Measurements from ENCODE around the gene OSTC. TPM values are rescaled to one million over a fixed set of nuclear protein-coding genes. Genes with fewer than 3 reads are reported as not detected.

Gene OSTC
- total and polyA plus RNA-seq, 9 of the 15 experiments (the other 6 are each of a cell fraction or from before 2014, with no cell fraction given) = 112 to 966 (median 235) TPM

GRCh38 chr4:108620101-108620932 is 30.1 kb upstream of the OSTC start, which contains the start of gene RPL34 (continued):
- TF ChIP-seq ZNF449 (CRISPR knock-in tag; IDR thresholded peaks at IDR 0.05) = no peak
- TF ChIP-seq USF1 (CRISPR knock-in tag; IDR thresholded peaks at IDR 0.05) = no peak
- no peak for TF ChIP-seq ZBTB17 (CRISPR knock-in tag; IDR thresholded peaks at IDR 0.05)
- TF ChIP-seq KDM5B (IDR thresholded peaks at IDR 0.05; ENCODE audit: insufficient replicate concordance, low read depth, low read length) = peak; percentile 88
- 0 out of 4 replicates have a peak, but pooled peaks of 1 of the 2 experiments have one; percentile 32 for TF ChIP-seq SRF (CRISPR knock-in tag; IDR thresholded peaks at IDR 0.05)
- no peak; a peak in 1 of 4 replicates for TF ChIP-seq MAZ (CRISPR knock-in tag; conservative IDR thresholded peaks at IDR 0.05 in 1 of 2, IDR thresholded peaks at IDR 0.05 in 1 of 2)
- no peak for TF ChIP-seq SAFB2 (IDR thresholded peaks at IDR 0.05; ENCODE audit: borderline replicate concordance, low read depth, low read length, severe bottlenecking)
- 0 out of 2 replicates have a peak, but pooled peaks have one; percentile 23 for TF ChIP-seq CHAMP1 (IDR thresholded peaks at IDR 0.05)
- TF ChIP-seq BRF1 (IDR thresholded peaks at IDR 0.05; ENCODE audit: borderline replicate concordance, extremely low read depth, insufficient read length) = no peak
- no peak for TF ChIP-seq ZNF699 (CRISPR knock-in tag; IDR thresholded peaks at IDR 0.05; ENCODE audit: insufficient replicate concordance)
- TF ChIP-seq MTA1 (IDR thresholded peaks at IDR 0.05; ENCODE audit: borderline replicate concordance) = no peak; the same call in 1 of the 2 replicates
- no peak for TF ChIP-seq RNF219 (CRISPR knock-in tag; IDR thresholded peaks at IDR 0.05)
- TF ChIP-seq NCOA4 (IDR thresholded peaks at IDR 0.05; ENCODE audit: partially characterized antibody) = no peak
- peak; percentile 79; the same call in 1 of the 2 replicates for TF ChIP-seq CGGBP1 (CRISPR knock-in tag; IDR thresholded peaks at IDR 0.05)
- TF ChIP-seq STAT5B (CRISPR knock-in tag; IDR thresholded peaks at IDR 0.05) = no peak
- peak; percentile 73 for TF ChIP-seq ETS1 (conservative IDR thresholded peaks at IDR 0.05; ENCODE audit: control insufficient read depth, low read depth, low read length)
- TF ChIP-seq ZKSCAN1 (IDR thresholded peaks at IDR 0.05; ENCODE audit: low read depth, low read length) = peak; percentile 85
